Measurements from ENCODE around the gene COPG1.

The COPG1 gene

DNA sequence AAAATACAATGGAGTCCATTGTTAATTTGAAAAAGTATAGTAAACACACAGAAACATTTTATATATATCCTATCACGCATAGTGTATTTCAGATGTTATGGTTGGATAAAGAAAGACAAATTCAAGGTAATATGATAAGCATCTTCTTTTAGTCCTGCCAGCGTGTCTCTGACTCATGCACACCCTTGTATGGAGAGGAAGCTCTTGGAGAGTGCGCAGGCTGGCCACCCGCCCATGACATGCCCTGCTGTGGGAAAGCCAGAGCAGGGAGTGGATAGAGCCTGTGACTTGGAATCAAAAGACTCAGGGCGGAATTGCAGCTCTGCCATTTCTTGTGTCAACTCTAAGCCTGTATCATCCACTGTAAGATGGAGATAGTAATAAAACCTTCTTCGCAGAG lies 23.0 kb upstream of the COPG1 start:
- Histone ChIP-seq H3K36me3 (ENCODE audit: insufficient read depth, low read length) (no peaks in the 10 kb centered on the region), H3K9ac (ENCODE audit: low read depth, low read length) (peak overlapping the region; percentile 49), H3K4me2 (ENCODE audit: low read length) (peak overlapping the region; percentile 29), H3K27me3 (ENCODE audit: control insufficient read depth, insufficient read depth, low read length) (no peaks in the 10 kb centered on the region), H3K4me1 (ENCODE audit: control insufficient read depth, insufficient read depth, low read length) (peaks cover 55% of the 10 kb centered on the region), H3K4me3 (ENCODE audit: low read length) (no peak overlapping the region), H3K9me3 (replicated peaks; ENCODE audit: low read length) (no peaks in the 10 kb centered on the region)

DNA sequence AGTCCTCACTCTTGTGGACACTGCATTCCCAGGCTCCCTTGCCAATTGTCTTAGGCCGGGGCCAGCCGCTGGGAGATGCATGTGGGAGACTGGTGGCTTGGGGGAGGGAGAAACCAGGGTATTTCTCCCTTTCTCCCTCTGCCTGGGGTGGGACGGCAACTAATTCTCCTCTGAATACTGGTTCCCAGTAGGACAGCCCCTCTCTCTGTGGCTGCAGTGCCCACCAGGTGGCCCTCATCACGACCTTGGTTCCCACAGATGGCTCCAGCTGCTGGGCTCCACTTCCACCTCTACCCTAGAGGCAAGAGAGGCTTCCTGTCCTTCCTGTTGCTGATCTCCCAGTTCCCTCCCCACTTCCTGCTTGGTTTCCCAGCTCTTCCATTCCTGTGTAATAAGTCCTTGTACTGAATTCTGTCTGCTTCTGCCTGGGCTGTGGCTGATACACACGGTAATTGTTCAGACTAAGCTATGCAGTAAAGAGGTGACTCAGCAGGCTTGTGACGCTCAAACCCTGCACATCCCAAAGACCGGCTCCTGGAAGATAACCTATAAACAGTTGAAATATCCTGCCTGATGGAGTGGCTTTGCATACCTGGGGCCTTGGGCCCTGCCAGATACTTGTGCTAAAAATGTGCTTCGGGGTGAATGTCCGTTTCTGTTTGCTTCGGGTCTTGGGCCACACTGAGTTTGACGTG lies 20.4 kb upstream of the COPG1 start:
- Histone ChIP-seq H3K27me3 (ENCODE audit: control insufficient read depth, insufficient read depth, low read length) (no peaks in the 10 kb centered on the region), H3K36me3 (ENCODE audit: insufficient read depth, low read length) (no peaks in the 10 kb centered on the region), H3K4me1 (ENCODE audit: control insufficient read depth, insufficient read depth, low read length) (peaks cover 64% of the 10 kb centered on the region), H3K9me3 (replicated peaks; ENCODE audit: low read length) (no peaks in the 10 kb centered on the region), H3K9ac (ENCODE audit: low read depth, low read length) (peak overlapping the region; percentile 41), H3K4me2 (ENCODE audit: low read length) (peak overlapping the region; percentile 56), H3K4me3 (ENCODE audit: low read length) (peak overlapping the region; percentile 4)

DNA sequence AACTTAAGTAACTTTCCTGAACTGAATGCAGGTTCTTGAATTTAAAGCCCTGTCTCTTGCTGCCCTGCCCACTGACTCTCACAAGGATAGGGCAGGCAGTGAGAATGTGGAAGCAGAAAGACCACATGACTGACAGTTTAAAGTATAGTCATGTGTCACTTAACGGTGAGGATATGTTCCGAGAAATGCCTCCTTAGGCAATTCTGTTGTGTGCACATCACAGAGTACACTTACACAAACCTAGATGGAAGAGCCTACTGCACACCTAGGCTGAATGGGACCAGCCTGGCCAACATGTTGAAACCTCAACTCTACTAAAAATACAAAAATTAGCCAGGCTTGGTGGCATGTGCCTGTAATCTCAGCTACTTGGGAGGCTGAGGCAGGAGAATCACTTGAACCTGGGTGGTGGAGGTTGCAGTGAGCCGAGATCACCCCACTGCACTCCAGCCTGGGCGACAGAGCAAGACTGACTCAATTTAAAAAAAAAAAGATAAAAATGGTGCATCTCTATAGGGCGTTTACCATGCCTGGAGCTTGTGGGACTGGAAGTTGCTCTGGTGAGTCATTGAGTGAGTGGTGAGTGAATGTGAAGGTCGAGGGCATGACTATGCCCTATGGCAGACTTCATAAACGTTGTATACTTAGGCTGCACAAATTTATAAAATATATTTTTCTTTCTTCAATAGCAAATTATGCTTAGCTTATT lies 18.9 kb upstream of the COPG1 start:
- peaks cover 51% of the 10 kb centered on the region for H3K4me1 ChIP-seq (ENCODE audit: control insufficient read depth, insufficient read depth, low read length)
- no peaks in the 10 kb centered on the region for H3K27me3 ChIP-seq (ENCODE audit: control insufficient read depth, insufficient read depth, low read length)
- H3K9ac ChIP-seq (ENCODE audit: low read depth, low read length), result no peak overlapping the region
- H3K9me3 ChIP-seq (replicated peaks; ENCODE audit: low read length), result no peaks in the 10 kb centered on the region
- H3K4me3 ChIP-seq (ENCODE audit: low read length), result no peak overlapping the region
- no peaks in the 10 kb centered on the region for H3K36me3 ChIP-seq (ENCODE audit: insufficient read depth, low read length)
- H3K4me2 ChIP-seq (ENCODE audit: low read length), result no peak overlapping the region

DNA sequence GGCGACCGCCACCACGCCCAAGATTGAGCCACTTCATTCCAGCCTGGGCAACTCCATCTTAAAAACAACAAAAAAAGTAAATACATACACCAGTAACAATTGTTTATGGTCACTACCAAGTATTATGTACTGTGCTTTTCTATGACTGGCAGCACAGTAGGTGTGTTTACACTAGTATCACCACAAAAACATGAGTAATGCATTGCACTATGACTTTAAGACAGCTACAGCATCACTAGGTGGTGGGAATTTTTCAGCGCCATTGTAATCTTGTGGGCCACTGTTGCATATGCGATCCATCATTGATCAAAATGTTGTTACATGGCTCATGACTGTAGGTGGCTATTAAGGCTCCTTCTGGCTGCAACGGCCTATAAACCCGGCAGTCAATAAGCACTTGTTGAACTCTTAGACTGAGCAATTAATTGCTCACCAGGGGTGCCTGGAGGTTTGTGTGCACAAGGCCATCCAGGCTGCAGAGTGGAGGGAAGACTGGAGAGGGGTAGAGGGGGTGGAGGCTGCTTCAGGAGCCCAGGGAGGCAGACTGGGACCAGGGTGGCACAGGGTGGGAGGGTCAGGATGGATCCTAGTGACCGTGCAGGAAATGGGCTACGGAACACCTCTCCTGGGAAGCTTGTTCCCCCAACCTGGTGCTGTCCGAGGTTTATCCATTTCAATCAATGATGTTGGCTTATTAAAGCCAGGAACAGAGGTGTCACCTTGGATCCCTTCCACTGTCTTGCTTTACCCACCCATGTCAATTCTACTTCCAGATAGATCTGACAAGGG lies 17.9 kb upstream of the COPG1 start:
- Histone ChIP-seq H3K4me2 (ENCODE audit: low read length) (no peak overlapping the region), H3K27me3 (ENCODE audit: control insufficient read depth, insufficient read depth, low read length) (no peaks in the 10 kb centered on the region), H3K36me3 (ENCODE audit: insufficient read depth, low read length) (no peaks in the 10 kb centered on the region), H3K4me1 (ENCODE audit: control insufficient read depth, insufficient read depth, low read length) (peaks cover 41% of the 10 kb centered on the region), H3K4me3 (ENCODE audit: low read length) (no peak overlapping the region), H3K9me3 (replicated peaks; ENCODE audit: low read length) (no peaks in the 10 kb centered on the region), H3K9ac (ENCODE audit: low read depth, low read length) (no peak overlapping the region)

DNA sequence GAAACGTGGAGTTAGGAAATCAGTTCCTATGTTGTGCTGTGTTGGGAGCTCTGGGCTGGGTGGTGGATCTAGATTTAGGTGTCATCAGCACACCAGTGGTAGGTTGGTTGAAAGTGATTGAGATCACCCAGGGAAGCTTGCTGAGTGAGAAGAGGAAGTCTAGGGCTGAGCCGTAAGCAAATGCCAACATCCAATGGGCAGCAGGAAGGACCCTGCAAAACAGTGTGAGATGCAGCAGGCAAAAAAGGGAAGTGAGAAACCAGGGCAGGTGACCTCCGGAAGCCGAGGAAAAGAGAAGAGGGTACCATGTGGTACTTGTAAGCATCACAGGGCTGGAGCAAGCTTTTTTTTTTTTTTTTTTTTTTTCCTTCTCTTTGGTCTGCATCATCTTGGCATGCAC lies 15.9 kb upstream of the COPG1 start:
- peaks cover 33% of the 10 kb centered on the region for H3K4me1 ChIP-seq (ENCODE audit: control insufficient read depth, insufficient read depth, low read length)
- no peaks in the 10 kb centered on the region for H3K9me3 ChIP-seq (replicated peaks; ENCODE audit: low read length)
- no peak overlapping the region for H3K9ac ChIP-seq (ENCODE audit: low read depth, low read length)
- no peak overlapping the region for H3K4me2 ChIP-seq (ENCODE audit: low read length)
- no peaks in the 10 kb centered on the region for H3K36me3 ChIP-seq (ENCODE audit: insufficient read depth, low read length)
- H3K27me3 ChIP-seq (ENCODE audit: control insufficient read depth, insufficient read depth, low read length), result no peaks in the 10 kb centered on the region
- H3K4me3 ChIP-seq (ENCODE audit: low read length), result no peak overlapping the region

DNA sequence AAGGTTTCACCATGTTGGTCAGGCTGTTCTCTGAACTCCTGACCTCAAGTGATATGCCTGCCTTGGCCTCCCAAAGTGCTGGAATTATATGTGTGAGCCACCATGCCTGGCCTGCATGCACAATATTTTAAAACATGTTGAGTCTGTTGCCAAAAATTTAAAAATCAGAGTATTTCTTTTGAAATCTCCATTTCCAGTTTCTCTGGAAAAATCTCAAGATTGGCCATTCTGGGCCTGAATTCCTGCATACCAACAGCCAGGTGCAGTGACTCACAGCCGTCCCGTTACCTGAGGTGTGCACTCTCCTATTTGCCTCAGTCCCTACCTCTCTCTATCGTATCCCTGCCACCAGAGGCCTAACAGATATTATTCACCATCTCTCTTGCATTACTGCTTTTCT lies 15.0 kb upstream of the COPG1 start:
- H3K9ac ChIP-seq (ENCODE audit: low read depth, low read length), result no peak overlapping the region
- no peaks in the 10 kb centered on the region for H3K36me3 ChIP-seq (ENCODE audit: insufficient read depth, low read length)
- no peak overlapping the region for H3K4me3 ChIP-seq (ENCODE audit: low read length)
- no peaks in the 10 kb centered on the region for H3K27me3 ChIP-seq (ENCODE audit: control insufficient read depth, insufficient read depth, low read length)
- H3K4me2 ChIP-seq (ENCODE audit: low read length), result no peak overlapping the region
- H3K9me3 ChIP-seq (replicated peaks; ENCODE audit: low read length), result no peaks in the 10 kb centered on the region
- H3K4me1 ChIP-seq (ENCODE audit: control insufficient read depth, insufficient read depth, low read length), result peaks cover 31% of the 10 kb centered on the region

DNA sequence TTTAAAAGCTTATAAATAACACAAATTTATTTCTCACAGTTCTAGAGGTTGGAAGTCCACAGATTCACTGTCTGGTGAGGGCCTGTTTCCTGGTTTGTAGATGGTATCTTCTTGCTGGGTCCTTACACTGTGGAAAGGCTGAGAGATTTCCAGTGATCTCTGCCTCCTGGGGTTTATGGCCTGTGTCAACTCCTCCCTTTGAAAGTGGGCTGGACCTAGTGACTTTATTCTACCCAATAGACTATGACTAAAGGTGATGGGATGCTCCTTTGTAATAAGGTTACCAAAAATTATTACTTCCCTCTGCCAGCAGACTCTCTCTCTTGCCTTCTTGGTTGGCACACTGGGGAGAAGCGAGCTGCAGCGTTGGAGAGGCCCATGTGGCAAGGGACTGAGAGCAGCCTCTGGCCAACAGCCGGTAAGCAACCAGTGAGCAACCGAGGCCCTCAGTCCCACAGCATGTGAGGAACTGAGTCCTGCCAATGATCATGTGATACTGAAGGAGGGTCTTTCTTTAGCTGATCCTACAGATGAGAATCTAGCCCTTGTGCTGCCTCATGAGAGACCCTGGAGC lies 14.0 kb upstream of the COPG1 start:
- Histone ChIP-seq H3K36me3 (ENCODE audit: insufficient read depth, low read length) (no peaks in the 10 kb centered on the region), H3K27me3 (ENCODE audit: control insufficient read depth, insufficient read depth, low read length) (no peaks in the 10 kb centered on the region), H3K4me3 (ENCODE audit: low read length) (no peak overlapping the region), H3K9me3 (replicated peaks; ENCODE audit: low read length) (no peaks in the 10 kb centered on the region), H3K9ac (ENCODE audit: low read depth, low read length) (no peak overlapping the region), H3K4me1 (ENCODE audit: control insufficient read depth, insufficient read depth, low read length) (peaks cover 34% of the 10 kb centered on the region), H3K4me2 (ENCODE audit: low read length) (no peak overlapping the region)

DNA sequence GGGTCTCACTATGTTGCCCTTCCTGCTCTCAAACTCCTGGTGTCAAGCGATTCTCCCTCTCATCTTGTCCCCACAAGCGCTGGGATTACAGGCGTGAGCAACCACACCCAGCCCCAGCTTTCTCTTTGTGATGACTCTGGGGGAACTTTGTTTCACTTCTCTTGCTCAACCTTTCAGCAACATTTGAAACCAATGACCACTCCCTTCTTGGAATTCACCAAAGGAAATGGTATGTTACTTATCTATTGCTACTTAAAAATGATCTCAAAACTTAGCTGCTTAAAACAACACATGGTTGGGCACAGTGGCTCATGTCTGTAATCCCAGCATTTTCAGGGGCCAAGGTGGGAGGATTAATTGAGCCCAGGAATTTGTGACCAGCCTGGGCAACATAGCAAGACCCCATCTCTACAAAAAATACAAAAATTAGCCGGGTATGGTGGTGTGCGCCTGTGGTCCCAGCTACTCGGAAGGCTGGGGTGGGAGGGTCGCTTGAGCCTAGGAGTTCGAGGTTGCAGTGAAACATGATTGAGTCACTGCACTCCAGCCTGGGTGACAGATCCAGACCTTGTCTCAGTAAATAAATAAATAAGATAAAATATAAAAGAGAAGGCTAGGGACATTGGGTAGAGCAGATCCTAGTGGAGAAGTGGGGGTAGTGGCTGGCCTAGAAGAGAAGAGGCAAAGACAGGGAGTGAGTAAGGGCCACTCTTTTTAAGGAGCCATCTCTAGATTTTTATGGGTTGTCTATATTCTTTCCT lies 10.3 kb upstream of the COPG1 start:
- Histone ChIP-seq H3K27me3 (ENCODE audit: control insufficient read depth, insufficient read depth, low read length) (no peaks in the 10 kb centered on the region), H3K9me3 (replicated peaks; ENCODE audit: low read length) (no peaks in the 10 kb centered on the region), H3K4me3 (ENCODE audit: low read length) (no peak overlapping the region), H3K4me2 (ENCODE audit: low read length) (no peak overlapping the region), H3K9ac (ENCODE audit: low read depth, low read length) (no peak overlapping the region), H3K4me1 (ENCODE audit: control insufficient read depth, insufficient read depth, low read length) (peaks cover 21% of the 10 kb centered on the region), H3K36me3 (ENCODE audit: insufficient read depth, low read length) (peaks cover 3% of the 10 kb centered on the region)

DNA sequence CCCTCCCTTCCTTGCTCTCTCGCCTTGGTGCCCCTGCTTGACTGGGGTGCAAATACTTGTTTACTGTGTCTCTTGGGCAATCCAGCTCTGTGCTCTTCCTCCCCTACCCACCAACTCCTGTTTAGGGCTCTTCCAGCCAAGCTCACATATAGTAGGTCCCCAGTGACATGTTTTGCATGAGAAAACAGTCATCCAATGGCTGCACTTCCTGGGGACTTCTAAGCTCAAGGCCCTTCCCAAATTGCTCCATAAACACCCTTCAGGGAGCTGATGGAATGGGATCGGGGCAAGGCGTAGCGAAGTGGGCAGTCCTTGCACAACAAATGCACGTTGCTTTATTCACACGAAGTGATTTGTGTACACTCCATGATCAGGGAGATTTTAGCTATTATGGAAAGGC lies 9.4 kb upstream of the COPG1 start:
- H3K9me3 ChIP-seq (replicated peaks; ENCODE audit: low read length), result no peaks in the 10 kb centered on the region
- H3K4me1 ChIP-seq (ENCODE audit: control insufficient read depth, insufficient read depth, low read length), result peaks cover 22% of the 10 kb centered on the region
- H3K36me3 ChIP-seq (ENCODE audit: insufficient read depth, low read length), result peaks cover 3% of the 10 kb centered on the region
- no peak overlapping the region for H3K4me3 ChIP-seq (ENCODE audit: low read length)
- no peaks in the 10 kb centered on the region for H3K27me3 ChIP-seq (ENCODE audit: control insufficient read depth, insufficient read depth, low read length)
- no peak overlapping the region for H3K9ac ChIP-seq (ENCODE audit: low read depth, low read length)
- no peak overlapping the region for H3K4me2 ChIP-seq (ENCODE audit: low read length)

DNA sequence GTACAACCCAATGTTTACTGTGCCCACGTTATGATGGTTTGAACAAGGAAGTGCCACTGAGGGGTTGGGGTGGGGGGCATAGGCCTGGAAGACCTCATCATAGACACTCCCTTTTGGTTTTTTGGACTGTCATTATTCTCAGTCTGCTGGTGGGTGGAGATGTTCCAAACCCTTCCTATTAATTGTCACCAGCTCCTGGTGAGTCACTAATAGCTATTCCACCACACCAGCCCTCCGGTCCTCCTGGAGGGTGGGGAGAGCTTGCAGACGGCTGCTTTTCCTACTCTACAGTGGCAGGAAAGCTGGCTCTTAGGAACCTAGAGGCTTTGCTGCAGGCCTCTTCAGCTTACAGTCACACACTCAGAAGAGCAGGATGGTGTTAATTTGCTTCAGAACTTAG lies 9.0 kb upstream of the COPG1 start:
- no peak overlapping the region for H3K4me3 ChIP-seq (ENCODE audit: low read length)
- H3K27me3 ChIP-seq (ENCODE audit: control insufficient read depth, insufficient read depth, low read length), result no peaks in the 10 kb centered on the region
- no peak overlapping the region for H3K4me2 ChIP-seq (ENCODE audit: low read length)
- peaks cover 3% of the 10 kb centered on the region for H3K36me3 ChIP-seq (ENCODE audit: insufficient read depth, low read length)
- no peak overlapping the region for H3K9ac ChIP-seq (ENCODE audit: low read depth, low read length)
- H3K4me1 ChIP-seq (ENCODE audit: control insufficient read depth, insufficient read depth, low read length), result peaks cover 26% of the 10 kb centered on the region
- H3K9me3 ChIP-seq (replicated peaks; ENCODE audit: low read length), result no peaks in the 10 kb centered on the region

DNA sequence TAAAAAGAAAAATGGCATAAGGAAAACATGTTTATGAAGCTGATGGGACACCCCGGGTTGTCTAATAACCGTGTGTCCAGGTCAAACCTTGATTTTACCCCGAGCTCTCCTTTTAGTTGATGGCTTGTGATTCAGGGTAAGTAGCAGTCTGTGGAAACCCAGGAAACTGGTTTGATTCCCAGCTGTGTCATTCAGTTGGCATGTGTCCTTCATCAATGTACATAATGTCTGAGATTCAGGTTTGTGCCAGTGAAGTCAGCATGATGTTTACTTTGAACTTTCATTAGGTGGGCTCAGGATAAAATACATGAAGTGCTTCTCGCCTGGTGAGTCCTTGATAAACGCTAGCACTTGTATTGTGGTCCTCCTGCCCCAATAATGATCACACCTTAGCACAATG lies 4.3 kb upstream of the COPG1 start:
- Histone ChIP-seq H3K4me3 (ENCODE audit: low read length) (peak overlapping the region; percentile 11), H3K36me3 (ENCODE audit: insufficient read depth, low read length) (peaks cover 3% of the 10 kb centered on the region), H3K4me1 (ENCODE audit: control insufficient read depth, insufficient read depth, low read length) (peaks cover 23% of the 10 kb centered on the region), H3K4me2 (ENCODE audit: low read length) (peak overlapping the region; percentile 66), H3K9me3 (replicated peaks; ENCODE audit: low read length) (no peaks in the 10 kb centered on the region), H3K9ac (ENCODE audit: low read depth, low read length) (peak overlapping the region; percentile 48), H3K27me3 (ENCODE audit: control insufficient read depth, insufficient read depth, low read length) (no peaks in the 10 kb centered on the region)
